GM12878 (cell line): ENCODE data around the gene SMIM38.

ENCODE experiments used
- ATF3 ChIP-seq: IDR thresholded peaks from 2 replicates; pipeline ENCODE4 v1.6.1; 2011; ENCODE audit warnings: low read depth, mild to moderate bottlenecking, low read length, moderate library complexity, borderline replicate concordance; ENCODE audit errors: extremely low read depth
- CBX5 ChIP-seq: sonication (generic); IDR thresholded peaks from 2 replicates; pipeline ENCODE4 v1.6.1; 2016; ENCODE audit warnings: low read depth, moderate library complexity, mild to moderate bottlenecking, inconsistent platforms
- CTCF ChIP-seq, 3 experiments: IDR thresholded peaks in 2 of 3; conservative IDR thresholded peaks in 1 of 3; 2 replicates each; pipeline ENCODE4 v1.5.1; 2011; ENCODE audit warnings: low read depth in 3 of 3, low read length in 3 of 3, mild to moderate bottlenecking in 3 of 3, control low read depth in 2 of 3, moderate library complexity in 2 of 3, inconsistent platforms in 1 of 3, mixed read lengths in 1 of 3; ENCODE audit not compliant: control insufficient read depth in 2 of 3, insufficient read depth in 1 of 3; ENCODE audit errors: extremely low read depth in 1 of 3
- ESRRA ChIP-seq: IDR thresholded peaks from 2 replicates; pipeline ENCODE4 v1.6.1; 2012; ENCODE audit warnings: mild to moderate bottlenecking, low read length, improper control_type of control experiment
- NBN ChIP-seq: fragments of 450-650 bp; IDR thresholded peaks from 2 replicates; pipeline ENCODE4 v1.6.1; 2016
- PAX8 ChIP-seq: fragments of 450-650 bp; IDR thresholded peaks from 2 replicates; pipeline ENCODE4 v1.6.1; 2017; ENCODE audit warnings: mild to moderate bottlenecking, moderate library complexity
- POLR2A ChIP-seq: IDR thresholded peaks from 2 replicates; pipeline ENCODE4 v1.6.1; 2011; ENCODE audit warnings: low read depth, mild to moderate bottlenecking, low read length
- POLR2AphosphoS5 ChIP-seq: IDR thresholded peaks from 2 replicates; pipeline ENCODE4 v1.6.1; 2011; ENCODE audit warnings: mild to moderate bottlenecking, low read length, inconsistent platforms
- RAD21 ChIP-seq: IDR thresholded peaks from 2 replicates; pipeline ENCODE4 v1.6.1; 2011; ENCODE audit warnings: mild to moderate bottlenecking, low read depth, low read length, moderate library complexity; ENCODE audit not compliant: insufficient read depth
- SMC3 ChIP-seq: IDR thresholded peaks from 2 replicates; pipeline ENCODE4 v1.6.1; 2011; ENCODE audit warnings: low read length, improper control_type of control experiment, borderline replicate concordance
- SPI1 ChIP-seq: IDR thresholded peaks from 2 replicates; pipeline ENCODE4 v1.6.1; 2011; ENCODE audit warnings: low read depth, mild to moderate bottlenecking, low read length, moderate library complexity, borderline replicate concordance; ENCODE audit not compliant: insufficient read depth
- ZBED1 ChIP-seq: IDR thresholded peaks from 2 replicates; pipeline ENCODE4 v1.6.1; 2016; ENCODE audit warnings: borderline replicate concordance

GRCh38 chr11:69150175-69150574, 5.6 kb upstream of the SMIM38 start:
- no peak for TF ChIP-seq NBN
- TF ChIP-seq CTCF (IDR thresholded peaks at IDR 0.05 in 2 of 3, conservative IDR thresholded peaks at IDR 0.05 in 1 of 3; ENCODE audit: control insufficient read depth in 2 of 3, extremely low read depth in 1 of 3, insufficient read depth in 1 of 3, low read depth in 3 of 3, low read length in 3 of 3): no peak
- no peak for TF ChIP-seq SPI1
- TF ChIP-seq ESRRA: no peak
- TF ChIP-seq POLR2A: no peak
- no peak for TF ChIP-seq SMC3
- no peak for TF ChIP-seq POLR2AphosphoS5
- no peak for TF ChIP-seq ZBED1
- no peak for TF ChIP-seq RAD21
- TF ChIP-seq ATF3: no peak
- no peak for TF ChIP-seq PAX8
- no peak for TF ChIP-seq CBX5
